Activated CD4-positive, alpha-beta T cell treated with anti-CD3 and anti-CD28 coated beads, Interleukin-2, Interleukin-4, amounts not matched to agents 100 ng/mL and 50 ng/mL, durations not matched to agents 16 hours and 8 hours (primary cell): ENCODE results near the gene MRPL10.

Source experiments
- DNase-seq: peaks from one replicate; pipeline ENCODE4 v3.0.0-alpha.2; 2020; ENCODE audit warnings: low spot score

Gene MRPL10

GRCh38 chr17:47839071-47839470 lies 7.7 kb upstream of the MRPL10 start:
- no peak for DNase-seq

- DNase-seq: no peak
Observed at GRCh38 chr17:47838636-47839035, 7.3 kb upstream of the MRPL10 start.

GRCh38 chr17:47837401-47838039 lies 6.2 kb upstream of the MRPL10 start:
- DNase-seq: no peak

- DNase-seq: no peak
Observed at GRCh38 chr17:47836601-47837000, 5.3 kb upstream of the MRPL10 start.

GRCh38 chr17:47834756-47835155 lies 3.4 kb upstream of the MRPL10 start:
- no peak for DNase-seq

- no peak for DNase-seq
Observed at GRCh38 chr17:47831934-47832327, 590 bp upstream of the MRPL10 start.

- no peak for DNase-seq
Observed at GRCh38 chr17:47830396-47831002, 842 bp downstream of the MRPL10 start.

- peak; percentile 71 for DNase-seq
Observed at GRCh38 chr17:47829870-47830269, 1.5 kb downstream of the MRPL10 start.

GRCh38 chr17:47823519-47823918 lies 7.8 kb downstream of the MRPL10 start:
- no peak for DNase-seq

GRCh38 chr17:47822785-47823184 lies 8.6 kb downstream of the MRPL10 start:
- DNase-seq: no peak

- DNase-seq: peak; percentile 77
Observed at GRCh38 chr17:47821424-47822391, 9.6 kb downstream of the MRPL10 start, which contains the start of gene OSBPL7. Gene OSBPL7, minus strand, starts transcription at chr17:47821794. Its CDS starts 1,516 bp downstream, at chr17:47820278.

GRCh38 chr17:47821031-47821423 lies 10.3 kb downstream of the MRPL10 start:
- DNase-seq: no peak

- no peak for DNase-seq
Observed at GRCh38 chr17:47820033-47820789, 11.1 kb downstream of the MRPL10 start.

- no peak for DNase-seq
Observed at GRCh38 chr17:47819475-47819874, 11.9 kb downstream of the MRPL10 start.

- no peak for DNase-seq
Observed at GRCh38 chr17:47818002-47818695, 13.2 kb downstream of the MRPL10 start.

- no peak for DNase-seq
Observed at GRCh38 chr17:47816947-47817346, 14.4 kb downstream of the MRPL10 start.

- DNase-seq: no peak
Observed at GRCh38 chr17:47816111-47816735, 15.1 kb downstream of the MRPL10 start.

- no peak for DNase-seq
Observed at GRCh38 chr17:47815106-47815918, 16.0 kb downstream of the MRPL10 start.

- no peak for DNase-seq
Observed at GRCh38 chr17:47813512-47814031, 17.8 kb downstream of the MRPL10 start.

- DNase-seq: no peak
Observed at GRCh38 chr17:47813077-47813476, 18.3 kb downstream of the MRPL10 start.
